Keratinocyte (primary cell): ENCODE data around the gene RFTN1. TPM values are rescaled to one million over a fixed set of nuclear protein-coding genes. Genes with fewer than 3 reads are reported as not detected.

Experiments
- DNase-seq: peaks from one replicate; pipeline ENCODE4 v3.0.0-alpha.2; 2011; ENCODE audit warnings: low read depth, missing footprints, low spot score
- FAIRE-seq: peaks from 2 replicates; lab custom pipeline; 2011; peaks lifted over from hg19 to GRCh38; lab: Jason Lieb, UNC
- H2AFZ ChIP-seq: 2 replicates; pipeline ENCODE4 v1.6.0; 2012; ENCODE audit warnings: low read length, control low read depth, inconsistent platforms; ENCODE audit not compliant: control insufficient read depth
- H3K27ac ChIP-seq: 2 replicates; pipeline ENCODE4 v1.5.1; 2011; ENCODE audit warnings: low read length; ENCODE audit not compliant: control insufficient read depth, insufficient read depth
- H3K27me3 ChIP-seq: 3 replicates; pipeline ENCODE4 v1.6.0; 2011; ENCODE audit warnings: low read length; ENCODE audit not compliant: control insufficient read depth, insufficient read depth; ENCODE audit errors: extremely low read depth
- H3K36me3 ChIP-seq, 2 experiments: 2 replicates in 1 of 2; 3 replicates in 1 of 2; pipeline ENCODE4 v1.5.1; 2011; ENCODE audit warnings: low read length in 2 of 2, mild to moderate bottlenecking in 1 of 2; ENCODE audit not compliant: control insufficient read depth in 2 of 2, insufficient read depth in 2 of 2; ENCODE audit errors: extremely low read depth in 1 of 2
- H3K4me1 ChIP-seq: 3 replicates; pipeline ENCODE4 v1.5.1; 2011; ENCODE audit warnings: low read length; ENCODE audit not compliant: control insufficient read depth, insufficient read depth; ENCODE audit errors: extremely low read depth
- H3K4me2 ChIP-seq: 3 replicates; pipeline ENCODE4 v1.6.0; 2011; ENCODE audit warnings: low read depth, low read length; ENCODE audit not compliant: control insufficient read depth, insufficient read depth; ENCODE audit errors: extremely low read depth
- H3K4me3 ChIP-seq, 3 experiments: fragments of 200-600 bp in 1 of 3; sonication (generic) in 1 of 3; 2 replicates in 2 of 3; 3 replicates in 1 of 3; pipeline ENCODE4 v1.5.1; 2011 to 2016; ENCODE audit warnings: low read length in 3 of 3, mild to moderate bottlenecking in 3 of 3, control low read depth in 2 of 3, inconsistent platforms in 1 of 3, low read depth in 1 of 3, mixed read lengths in 1 of 3, mixed run types in 1 of 3, moderate library complexity in 1 of 3; ENCODE audit not compliant: control insufficient read depth in 2 of 3, insufficient read depth in 2 of 3; ENCODE audit errors: extremely low read depth in 1 of 3
- H3K79me2 ChIP-seq: 2 replicates; pipeline ENCODE4 v1.6.0; 2012; ENCODE audit warnings: low read length; ENCODE audit not compliant: control insufficient read depth, insufficient read depth
- H3K9ac ChIP-seq: 3 replicates; pipeline ENCODE4 v1.6.0; 2011; ENCODE audit warnings: low read length; ENCODE audit not compliant: control insufficient read depth, insufficient read depth; ENCODE audit errors: extremely low read depth
- H3K9me1 ChIP-seq: 3 replicates; pipeline ENCODE4 v1.6.0; 2011; ENCODE audit warnings: low read length; ENCODE audit not compliant: control insufficient read depth, insufficient read depth; ENCODE audit errors: extremely low read depth
- H3K9me3 ChIP-seq: 2 replicates; pipeline ENCODE4 v1.5.1; 2012; ENCODE audit warnings: low read depth, low read length; ENCODE audit not compliant: control insufficient read depth
- H4K20me1 ChIP-seq: 3 replicates; pipeline ENCODE4 v1.6.0; 2011; ENCODE audit warnings: low read length; ENCODE audit not compliant: control insufficient read depth, insufficient read depth; ENCODE audit errors: extremely low read depth
- EZH2 ChIP-seq: IDR thresholded peaks from one replicate; pipeline ENCODE4 v1.6.1; 2012; ENCODE audit warnings: inconsistent platforms, mild to moderate bottlenecking, low read length, moderate library complexity
- dilution Hi-C: fragments of 300-500 bp; cut with MboI; formaldehyde crosslinking; loops from one replicate; pipeline ENCODE4 v1.7.0; 2020; ENCODE audit warnings: low sequenced_read_pairs; ENCODE audit not compliant: extremely low pct_ligation_motif_present
- polyA plus RNA-seq, 5 experiments: library from polyadenylated mRNA; depleted of rRNA in 3 of 5; stranded (reverse) in 3 of 5; stranded (forward) in 1 of 5; unstranded in 1 of 5; fragments of >200 nt; gene quantifications; 1 replicate in 1 of 5; 2 replicates in 3 of 5; 3 replicates in 1 of 5; pipeline versions ENCODE4 v1.2.1 to v1.2.3, GENCODE V29; 2011 to 2012; ENCODE audit warnings: missing spikeins in 2 of 5, low read depth in 1 of 5, low replicate concordance in 1 of 5
- TF ChIP-seq, protein P1 (sequence below), 3 experiments: IDR thresholded peaks in 1 of 3; conservative IDR thresholded peaks in 1 of 3; optimal IDR thresholded peaks in 1 of 3; 2 replicates in 2 of 3; 3 replicates in 1 of 3; pipeline versions ENCODE3 to v1.5.1; 2011; ENCODE audit warnings: low read length in 3 of 3, mild to moderate bottlenecking in 3 of 3, moderate library complexity in 2 of 3, control low read depth in 1 of 3, inconsistent platforms in 1 of 3; ENCODE audit not compliant: insufficient read depth in 2 of 3; ENCODE audit errors: extremely low read depth in 1 of 3

Gene RFTN1
- polyA plus RNA-seq, 1 donor (not counting 4 experiments of a cell fraction or from before 2014, with no cell fraction given) = 18.0 TPM

GRCh38 chr3:16361087-16361486 is 152.4 kb downstream of the RFTN1 start:
- H3K4me2 ChIP-seq = no peak overlapping the region
- H3K4me1 ChIP-seq = no peaks in the 10 kb centered on the region
- FAIRE-seq (no peak), DNase-seq (no peak)
- H3K79me2 ChIP-seq = no peaks in the 10 kb centered on the region
- no peak overlapping the region for H2AFZ ChIP-seq
- H3K9me3 ChIP-seq = no peaks in the 10 kb centered on the region
- peaks cover 2 to 4% of the 10 kb centered on the region in 2 experiments for H3K36me3 ChIP-seq
- H3K27me3 ChIP-seq = no peaks in the 10 kb centered on the region
- H3K4me3 ChIP-seq = no peak overlapping the region
- H3K27ac ChIP-seq = no peak overlapping the region
- no peak overlapping the region for H3K9ac ChIP-seq
- no peaks in the 10 kb centered on the region for H4K20me1 ChIP-seq
- TF ChIP-seq, protein P1, sequence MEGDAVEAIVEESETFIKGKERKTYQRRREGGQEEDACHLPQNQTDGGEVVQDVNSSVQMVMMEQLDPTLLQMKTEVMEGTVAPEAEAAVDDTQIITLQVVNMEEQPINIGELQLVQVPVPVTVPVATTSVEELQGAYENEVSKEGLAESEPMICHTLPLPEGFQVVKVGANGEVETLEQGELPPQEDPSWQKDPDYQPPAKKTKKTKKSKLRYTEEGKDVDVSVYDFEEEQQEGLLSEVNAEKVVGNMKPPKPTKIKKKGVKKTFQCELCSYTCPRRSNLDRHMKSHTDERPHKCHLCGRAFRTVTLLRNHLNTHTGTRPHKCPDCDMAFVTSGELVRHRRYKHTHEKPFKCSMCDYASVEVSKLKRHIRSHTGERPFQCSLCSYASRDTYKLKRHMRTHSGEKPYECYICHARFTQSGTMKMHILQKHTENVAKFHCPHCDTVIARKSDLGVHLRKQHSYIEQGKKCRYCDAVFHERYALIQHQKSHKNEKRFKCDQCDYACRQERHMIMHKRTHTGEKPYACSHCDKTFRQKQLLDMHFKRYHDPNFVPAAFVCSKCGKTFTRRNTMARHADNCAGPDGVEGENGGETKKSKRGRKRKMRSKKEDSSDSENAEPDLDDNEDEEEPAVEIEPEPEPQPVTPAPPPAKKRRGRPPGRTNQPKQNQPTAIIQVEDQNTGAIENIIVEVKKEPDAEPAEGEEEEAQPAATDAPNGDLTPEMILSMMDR (optimal IDR thresholded peaks at IDR 0.05 in 1 of 3, IDR thresholded peaks at IDR 0.05 in 1 of 3, conservative IDR thresholded peaks at IDR 0.05 in 1 of 3; ENCODE audit: extremely low read depth in 1 of 3, insufficient read depth in 2 of 3, low read length in 3 of 3) = no peak
- TF ChIP-seq EZH2 = no peak
- H3K9me1 ChIP-seq = no peaks in the 10 kb centered on the region
- dilution Hi-C loops = no loop called here

DNA sequence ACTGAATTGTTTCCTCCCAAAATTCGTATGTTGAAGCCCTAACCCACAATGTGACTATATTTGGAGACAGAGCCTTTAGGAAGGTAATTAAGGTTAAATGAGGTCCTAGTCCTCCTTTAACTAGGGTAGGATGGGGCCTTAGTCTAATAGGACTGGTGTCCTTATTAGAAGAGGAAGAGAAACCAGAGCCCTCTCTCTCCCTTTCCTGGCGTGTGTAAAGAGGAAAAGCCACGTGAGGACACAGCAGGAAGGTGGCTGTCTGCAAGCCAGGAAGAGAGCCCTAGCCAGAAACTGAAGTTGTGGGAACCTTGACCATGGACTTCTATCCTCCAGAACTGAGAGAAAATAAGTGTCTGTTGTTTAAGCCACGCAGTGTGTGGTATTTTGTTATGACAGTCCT is 154.2 kb downstream of the RFTN1 start:
- Histone ChIP-seq H3K4me2 (no peak overlapping the region), H4K20me1 (no peaks in the 10 kb centered on the region), H3K9me3 (no peaks in the 10 kb centered on the region), H3K4me3 (no peak overlapping the region), H3K9me1 (no peaks in the 10 kb centered on the region), H3K9ac (no peak overlapping the region), H3K4me1 (no peaks in the 10 kb centered on the region), H3K79me2 (no peaks in the 10 kb centered on the region), H3K27ac (no peak overlapping the region), H2AFZ (no peak overlapping the region), H3K36me3 (peaks cover 0 to 3% of the 10 kb centered on the region in 2 experiments), H3K27me3 (no peaks in the 10 kb centered on the region)
- DNase-seq (no peak), FAIRE-seq (no peak)
- dilution Hi-C loops = no loop called here
- TF ChIP-seq, protein P1 (optimal IDR thresholded peaks at IDR 0.05 in 1 of 3, IDR thresholded peaks at IDR 0.05 in 1 of 3, conservative IDR thresholded peaks at IDR 0.05 in 1 of 3; ENCODE audit: extremely low read depth in 1 of 3, insufficient read depth in 2 of 3, low read length in 3 of 3) = no peak
- no peak for TF ChIP-seq EZH2
